ENCODE data around the gene CHST10.

DNA sequence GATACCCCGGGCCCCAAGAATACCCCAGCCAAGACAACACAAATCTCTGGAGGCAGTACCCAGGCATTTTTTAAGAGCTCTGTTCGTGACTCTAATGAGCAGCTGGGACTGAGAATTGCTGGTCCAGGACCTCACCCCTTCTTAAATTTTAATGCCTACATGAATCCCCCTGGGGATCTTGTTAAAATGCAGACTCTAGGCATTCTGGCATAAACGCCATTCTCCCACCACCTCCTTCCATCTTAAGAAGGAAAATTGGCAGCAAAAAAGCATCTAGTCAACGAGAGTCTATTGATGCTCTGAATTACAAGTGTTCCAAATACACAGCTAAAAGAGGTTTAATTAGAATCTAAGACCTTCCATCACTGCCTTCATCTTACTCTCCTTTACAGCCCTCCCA lies 5.0 kb downstream of the CHST10 start:
- TF ChIP-seq, protein P1, sequence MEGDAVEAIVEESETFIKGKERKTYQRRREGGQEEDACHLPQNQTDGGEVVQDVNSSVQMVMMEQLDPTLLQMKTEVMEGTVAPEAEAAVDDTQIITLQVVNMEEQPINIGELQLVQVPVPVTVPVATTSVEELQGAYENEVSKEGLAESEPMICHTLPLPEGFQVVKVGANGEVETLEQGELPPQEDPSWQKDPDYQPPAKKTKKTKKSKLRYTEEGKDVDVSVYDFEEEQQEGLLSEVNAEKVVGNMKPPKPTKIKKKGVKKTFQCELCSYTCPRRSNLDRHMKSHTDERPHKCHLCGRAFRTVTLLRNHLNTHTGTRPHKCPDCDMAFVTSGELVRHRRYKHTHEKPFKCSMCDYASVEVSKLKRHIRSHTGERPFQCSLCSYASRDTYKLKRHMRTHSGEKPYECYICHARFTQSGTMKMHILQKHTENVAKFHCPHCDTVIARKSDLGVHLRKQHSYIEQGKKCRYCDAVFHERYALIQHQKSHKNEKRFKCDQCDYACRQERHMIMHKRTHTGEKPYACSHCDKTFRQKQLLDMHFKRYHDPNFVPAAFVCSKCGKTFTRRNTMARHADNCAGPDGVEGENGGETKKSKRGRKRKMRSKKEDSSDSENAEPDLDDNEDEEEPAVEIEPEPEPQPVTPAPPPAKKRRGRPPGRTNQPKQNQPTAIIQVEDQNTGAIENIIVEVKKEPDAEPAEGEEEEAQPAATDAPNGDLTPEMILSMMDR (IDR thresholded peaks at IDR 0.05), result no peak
- TF ChIP-seq POLR2A (IDR thresholded peaks at IDR 0.05), result no peak
